ENCODE data around the gene ASAH2.
"Not testable (repeated sequence)": the region's sequence is repeated elsewhere in the genome, so short reads cannot be mapped to it uniquely, and the experiment has no call there.

Gene ASAH2

DNA sequence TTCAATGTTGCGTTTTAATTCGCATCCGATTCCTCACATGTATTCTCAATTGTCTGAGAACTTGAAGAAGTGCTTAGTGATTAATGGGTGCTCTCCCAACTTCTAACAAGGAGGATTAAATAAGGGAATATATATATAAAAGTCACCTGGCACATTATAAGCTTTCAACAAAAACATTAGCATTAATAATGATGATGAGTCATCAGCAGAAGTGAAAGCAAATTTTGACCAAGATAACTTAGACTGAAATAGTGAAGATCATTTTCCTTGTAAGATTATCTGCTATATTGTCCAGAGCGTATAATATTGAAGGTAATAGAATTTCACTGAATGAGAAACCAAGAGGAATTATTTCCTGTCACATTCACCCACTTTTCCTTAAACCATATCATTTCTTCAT, 8.5 kb downstream of the ASAH2 start:
- Histone ChIP-seq H3K4me3 (ENCODE audit: low read length) (no peak overlapping the region), H2AFZ (ENCODE audit: low read depth, low read length) (no peak overlapping the region), H3K4me1 (ENCODE audit: insufficient read depth, low read length) (no peaks in the 10 kb centered on the region), H3K27me3 (ENCODE audit: insufficient read depth, low read length) (peaks cover 2% of the 10 kb centered on the region), H3K36me3 (ENCODE audit: insufficient read depth, low read length) (no peaks in the 10 kb centered on the region), H3K9me3 (ENCODE audit: low read length) (no peaks in the 10 kb centered on the region)

DNA sequence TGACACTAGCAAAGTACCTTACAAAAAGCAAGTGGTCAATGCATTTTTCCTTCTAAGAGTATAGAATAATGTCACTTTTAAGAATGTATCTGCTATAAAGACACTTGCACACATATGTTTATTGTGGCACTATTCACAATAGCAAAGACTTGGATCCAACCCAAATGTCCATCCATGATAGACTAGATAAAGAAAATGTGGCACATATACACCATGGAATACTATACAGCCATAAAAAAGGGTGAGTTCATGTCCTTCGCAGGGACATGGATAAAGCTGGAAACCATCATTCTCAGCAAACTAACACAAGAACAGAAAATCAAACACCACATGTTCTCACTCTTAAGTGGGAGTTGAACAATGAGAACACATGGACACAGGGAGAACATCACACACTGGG, 9.8 kb downstream of the ASAH2 start:
- not testable (repeated sequence) for H3K4me1 ChIP-seq (ENCODE audit: insufficient read depth, low read length); H3K9me3 ChIP-seq (ENCODE audit: low read length); H2AFZ ChIP-seq (ENCODE audit: low read depth, low read length); H3K27me3 ChIP-seq (ENCODE audit: insufficient read depth, low read length); H3K4me3 ChIP-seq (ENCODE audit: low read length); H3K36me3 ChIP-seq (ENCODE audit: insufficient read depth, low read length)

DNA sequence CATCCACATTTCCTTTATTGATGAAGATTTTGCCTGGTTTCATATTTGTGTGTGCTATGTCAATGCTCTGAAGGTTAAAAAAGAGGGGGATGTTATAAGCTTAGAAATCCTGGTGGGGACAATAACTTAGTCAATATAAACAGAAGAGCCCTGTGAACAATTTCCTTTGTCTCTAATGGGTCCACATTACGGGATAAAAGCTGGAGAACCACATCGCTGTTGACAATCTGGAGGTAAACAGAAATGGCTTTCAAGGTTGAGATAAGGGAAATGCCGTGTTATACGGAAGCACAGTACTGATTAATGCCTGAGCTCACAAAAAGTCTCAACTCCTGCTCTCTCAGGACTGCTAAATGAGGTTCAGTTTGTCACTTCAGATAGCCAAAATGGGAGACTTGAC, 16.8 kb downstream of the ASAH2 start:
- no peak overlapping the region for H3K4me3 ChIP-seq (ENCODE audit: low read length)
- no peak overlapping the region for H2AFZ ChIP-seq (ENCODE audit: low read depth, low read length)
- no peaks in the 10 kb centered on the region for H3K9me3 ChIP-seq (ENCODE audit: low read length)
- peaks cover 4% of the 10 kb centered on the region for H3K27me3 ChIP-seq (ENCODE audit: insufficient read depth, low read length)
- H3K4me1 ChIP-seq (ENCODE audit: insufficient read depth, low read length) = no peaks in the 10 kb centered on the region
- H3K36me3 ChIP-seq (ENCODE audit: insufficient read depth, low read length) = no peaks in the 10 kb centered on the region

DNA sequence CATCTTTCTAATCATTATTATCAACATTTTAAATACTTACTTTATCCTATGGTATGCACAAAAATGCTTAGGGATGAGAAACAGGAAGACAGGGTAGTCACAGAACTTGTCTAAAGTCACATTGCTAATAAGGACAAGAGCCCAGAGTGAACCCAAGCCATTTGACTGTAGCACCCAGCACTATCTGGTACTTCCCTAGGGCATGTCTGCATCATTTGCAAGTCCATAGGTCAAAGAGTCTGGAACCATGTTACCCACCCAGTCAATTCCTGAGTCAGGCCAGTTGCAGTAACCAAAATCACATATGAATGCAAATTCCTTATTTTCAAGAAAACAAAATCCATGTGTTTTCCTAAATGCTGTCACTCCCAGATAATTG, 19.1 kb downstream of the ASAH2 start:
- H2AFZ ChIP-seq (ENCODE audit: low read depth, low read length) = no peak overlapping the region
- H3K9me3 ChIP-seq (ENCODE audit: low read length) = no peaks in the 10 kb centered on the region
- H3K36me3 ChIP-seq (ENCODE audit: insufficient read depth, low read length) = no peaks in the 10 kb centered on the region
- peaks cover 2% of the 10 kb centered on the region for H3K27me3 ChIP-seq (ENCODE audit: insufficient read depth, low read length)
- H3K4me3 ChIP-seq (ENCODE audit: low read length) = no peak overlapping the region
- no peaks in the 10 kb centered on the region for H3K4me1 ChIP-seq (ENCODE audit: insufficient read depth, low read length)

DNA sequence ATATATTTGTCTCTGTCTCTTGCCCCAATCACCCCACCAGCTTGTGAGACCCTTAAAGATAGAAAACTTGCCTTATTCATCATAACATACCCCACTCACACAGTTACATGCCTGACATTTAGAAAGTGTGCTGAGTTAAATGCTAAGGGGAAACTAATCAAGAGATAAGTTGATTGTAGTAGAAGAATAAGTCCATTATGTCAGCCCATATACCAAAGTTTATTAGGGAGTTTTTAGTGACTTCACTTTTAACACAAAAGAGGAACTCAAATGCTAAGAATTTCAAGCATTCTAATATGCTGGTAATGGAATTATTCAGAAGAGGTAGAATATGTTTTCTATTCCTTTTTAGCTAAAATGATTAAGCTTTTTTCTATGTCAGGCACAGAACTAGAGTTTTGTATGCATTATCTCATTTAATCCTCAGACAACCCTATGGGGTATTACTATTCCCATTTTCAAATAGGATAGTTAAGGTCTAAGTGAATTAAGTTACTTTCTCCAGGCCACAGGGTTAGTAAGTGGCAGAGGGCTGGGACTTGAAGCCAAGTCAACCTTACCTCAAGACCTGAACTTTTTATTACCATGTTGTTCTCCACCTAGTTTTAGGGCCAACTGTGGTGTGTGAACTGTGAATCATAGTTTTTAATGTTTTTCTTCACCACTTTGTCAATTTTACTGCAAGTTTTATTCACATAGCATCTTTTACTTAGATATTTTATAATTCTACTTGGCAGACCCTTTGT, 19.6 kb downstream of the ASAH2 start:
- Histone ChIP-seq H2AFZ (ENCODE audit: low read depth, low read length) (no peak overlapping the region), H3K4me1 (ENCODE audit: insufficient read depth, low read length) (no peaks in the 10 kb centered on the region), H3K4me3 (ENCODE audit: low read length) (no peak overlapping the region), H3K9me3 (ENCODE audit: low read length) (no peaks in the 10 kb centered on the region), H3K36me3 (ENCODE audit: insufficient read depth, low read length) (no peaks in the 10 kb centered on the region), H3K27me3 (ENCODE audit: insufficient read depth, low read length) (peaks cover 2% of the 10 kb centered on the region)

DNA sequence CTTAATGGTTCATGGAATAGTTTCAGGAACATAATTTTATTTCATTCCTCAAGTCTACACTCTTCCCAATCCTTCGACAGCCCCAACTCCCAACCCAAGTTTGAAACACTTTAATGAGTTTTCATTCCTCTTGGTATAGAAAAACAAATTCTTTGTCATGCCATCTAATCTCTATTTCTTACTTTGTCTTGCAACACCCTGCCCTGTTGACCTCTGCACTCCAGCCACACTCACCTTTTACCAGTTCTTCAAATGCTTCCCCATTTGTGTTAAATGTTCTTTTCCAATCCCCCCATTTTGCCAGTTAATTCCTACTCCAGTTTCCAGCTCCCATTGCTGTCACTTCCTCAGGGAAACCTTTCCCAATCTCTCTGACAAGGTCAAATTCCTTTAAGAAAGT, 21.9 kb downstream of the ASAH2 start:
- H3K27me3 ChIP-seq (ENCODE audit: insufficient read depth, low read length) = peaks cover 2% of the 10 kb centered on the region
- H3K36me3 ChIP-seq (ENCODE audit: insufficient read depth, low read length) = no peaks in the 10 kb centered on the region

DNA sequence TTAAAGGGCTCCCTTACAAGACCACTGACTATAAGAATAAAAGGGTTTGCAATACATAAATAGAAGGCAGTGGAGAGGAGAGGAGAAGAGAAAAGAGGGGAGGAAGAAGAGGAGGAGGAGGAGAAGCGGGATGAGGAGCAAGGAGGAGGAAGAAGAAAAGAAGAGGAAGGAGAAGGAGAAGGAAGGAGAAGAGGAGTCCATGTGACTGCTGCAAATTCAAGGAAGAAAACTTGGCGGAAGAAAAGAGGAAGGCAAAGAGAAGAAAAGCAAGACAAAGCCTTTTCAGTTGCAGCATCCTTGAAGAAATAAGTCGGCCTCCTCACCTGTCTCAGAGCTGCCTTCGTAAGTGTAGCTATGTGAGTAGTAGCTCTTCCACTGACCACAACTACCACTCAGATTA, 22.6 kb downstream of the ASAH2 start:
- H2AFZ ChIP-seq (ENCODE audit: low read depth, low read length) = no peak overlapping the region
- no peaks in the 10 kb centered on the region for H3K36me3 ChIP-seq (ENCODE audit: insufficient read depth, low read length)

More for the DNA sequence above, 21.9 kb downstream of the ASAH2 start:
- no peaks in the 10 kb centered on the region for H3K9me3 ChIP-seq (ENCODE audit: low read length)
- no peaks in the 10 kb centered on the region for H3K4me1 ChIP-seq (ENCODE audit: insufficient read depth, low read length)
- no peak overlapping the region for H3K4me3 ChIP-seq (ENCODE audit: low read length)
- H2AFZ ChIP-seq (ENCODE audit: low read depth, low read length) = no peak overlapping the region

DNA sequence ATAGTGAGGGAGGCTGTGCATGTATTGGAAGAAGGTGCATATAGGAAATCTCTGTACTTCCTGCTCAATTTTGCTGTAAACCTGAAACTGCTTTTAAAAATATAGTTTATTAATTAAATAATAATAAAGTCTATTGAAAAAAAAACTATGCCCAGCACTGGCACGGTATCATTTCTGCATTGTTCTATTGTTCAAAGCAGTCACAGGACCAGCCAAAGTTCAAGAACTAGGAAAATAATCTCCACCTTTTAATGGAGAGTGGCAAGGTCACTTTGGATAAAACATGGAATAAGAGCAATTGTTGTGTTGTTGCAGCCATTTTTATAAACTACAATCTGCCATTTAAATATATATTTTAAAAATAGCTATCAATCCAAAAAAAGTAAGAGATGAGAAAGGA, 24.7 kb downstream of the ASAH2 start:
- H2AFZ ChIP-seq (ENCODE audit: low read depth, low read length) = no peak overlapping the region
- no peaks in the 10 kb centered on the region for H3K9me3 ChIP-seq (ENCODE audit: low read length)
- H3K4me3 ChIP-seq (ENCODE audit: low read length) = no peak overlapping the region
- H3K36me3 ChIP-seq (ENCODE audit: insufficient read depth, low read length) = no peaks in the 10 kb centered on the region
- peaks cover 2% of the 10 kb centered on the region for H3K27me3 ChIP-seq (ENCODE audit: insufficient read depth, low read length)
- no peaks in the 10 kb centered on the region for H3K4me1 ChIP-seq (ENCODE audit: insufficient read depth, low read length)

More for the DNA sequence above, 22.6 kb downstream of the ASAH2 start:
- Histone ChIP-seq H3K4me1 (ENCODE audit: insufficient read depth, low read length) (no peaks in the 10 kb centered on the region), H3K4me3 (ENCODE audit: low read length) (no peak overlapping the region), H3K9me3 (ENCODE audit: low read length) (no peaks in the 10 kb centered on the region), H3K27me3 (ENCODE audit: insufficient read depth, low read length) (peaks cover 2% of the 10 kb centered on the region)

DNA sequence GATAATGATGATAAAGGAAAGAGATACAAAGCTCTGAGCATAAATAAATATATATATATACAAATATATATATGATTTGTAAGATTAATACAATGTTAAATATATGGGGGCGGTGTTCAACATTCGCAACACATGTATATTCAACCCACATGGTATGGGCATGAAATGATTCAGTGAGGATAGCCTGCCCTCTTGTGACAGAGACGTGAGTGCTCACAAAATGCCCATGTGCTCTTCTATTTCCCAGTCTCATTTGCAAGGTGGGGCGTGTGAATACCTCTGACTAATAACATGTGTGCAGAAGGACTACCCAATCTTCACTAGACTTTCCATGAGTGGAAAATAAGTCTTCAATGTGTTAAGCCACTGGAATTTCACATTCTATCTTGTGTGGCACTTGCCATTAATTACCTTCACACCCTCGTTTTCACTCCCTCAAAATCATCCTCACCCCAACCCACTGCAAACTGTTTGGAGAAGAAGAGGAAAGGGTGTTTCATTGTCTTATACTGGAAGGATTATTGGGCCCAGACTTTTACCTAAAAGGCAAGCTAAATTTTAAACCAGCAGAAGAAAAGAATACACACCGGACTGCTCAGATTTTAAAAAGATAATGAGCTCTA, 26.9 kb downstream of the ASAH2 start:
- H3K9me3 ChIP-seq (ENCODE audit: low read length) = no peaks in the 10 kb centered on the region
- no peak overlapping the region for H2AFZ ChIP-seq (ENCODE audit: low read depth, low read length)
- no peaks in the 10 kb centered on the region for H3K27me3 ChIP-seq (ENCODE audit: insufficient read depth, low read length)
- H3K4me3 ChIP-seq (ENCODE audit: low read length) = no peak overlapping the region
- H3K4me1 ChIP-seq (ENCODE audit: insufficient read depth, low read length) = no peaks in the 10 kb centered on the region
- no peaks in the 10 kb centered on the region for H3K36me3 ChIP-seq (ENCODE audit: insufficient read depth, low read length)

DNA sequence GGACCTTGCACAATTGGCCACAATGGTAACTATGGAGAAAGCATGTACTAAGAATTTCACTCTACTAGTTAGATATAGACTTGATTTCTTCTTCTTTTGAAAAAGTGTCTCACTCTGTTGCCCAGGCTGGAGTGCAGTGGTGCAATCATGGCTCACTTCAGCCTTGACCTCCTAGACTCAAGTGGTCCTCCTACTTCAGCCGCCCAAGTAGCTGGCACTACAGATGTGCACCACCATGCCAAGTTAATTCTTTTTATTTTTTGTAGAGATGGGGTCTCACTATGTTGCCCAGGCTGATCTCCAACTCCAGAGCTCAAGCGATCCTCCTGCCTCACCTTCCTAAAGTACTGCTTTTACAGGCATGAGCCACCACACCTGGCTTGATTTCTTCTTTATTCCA, 29.1 kb downstream of the ASAH2 start:
- Histone ChIP-seq H2AFZ (ENCODE audit: low read depth, low read length) (no peak overlapping the region), H3K9me3 (ENCODE audit: low read length) (no peaks in the 10 kb centered on the region), H3K4me1 (ENCODE audit: insufficient read depth, low read length) (no peaks in the 10 kb centered on the region), H3K36me3 (ENCODE audit: insufficient read depth, low read length) (no peaks in the 10 kb centered on the region), H3K27me3 (ENCODE audit: insufficient read depth, low read length) (no peaks in the 10 kb centered on the region), H3K4me3 (ENCODE audit: low read length) (no peak overlapping the region)

DNA sequence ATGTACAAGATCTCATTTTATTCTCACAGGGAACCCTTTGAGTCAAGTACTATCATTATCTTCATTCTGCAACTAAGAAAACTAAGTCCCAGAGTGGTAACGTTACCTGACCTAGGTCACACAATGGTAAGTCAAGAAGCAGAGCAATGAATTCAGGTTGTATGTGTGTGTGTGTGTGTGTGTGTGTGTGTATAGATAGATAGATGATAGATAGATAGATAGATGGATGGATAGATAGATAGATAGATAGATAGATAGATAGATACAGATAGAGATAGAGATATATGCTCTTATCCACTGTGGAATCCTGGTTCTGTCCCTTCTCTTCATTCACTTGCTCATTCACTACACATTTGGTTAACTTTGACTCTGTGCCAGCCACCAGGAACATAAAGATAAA, 29.8 kb downstream of the ASAH2 start:
- Histone ChIP-seq H3K4me3 (ENCODE audit: low read length) (no peak overlapping the region), H3K27me3 (ENCODE audit: insufficient read depth, low read length) (no peaks in the 10 kb centered on the region), H3K4me1 (ENCODE audit: insufficient read depth, low read length) (no peaks in the 10 kb centered on the region), H3K9me3 (ENCODE audit: low read length) (no peaks in the 10 kb centered on the region), H3K36me3 (ENCODE audit: insufficient read depth, low read length) (no peaks in the 10 kb centered on the region), H2AFZ (ENCODE audit: low read depth, low read length) (no peak overlapping the region)

DNA sequence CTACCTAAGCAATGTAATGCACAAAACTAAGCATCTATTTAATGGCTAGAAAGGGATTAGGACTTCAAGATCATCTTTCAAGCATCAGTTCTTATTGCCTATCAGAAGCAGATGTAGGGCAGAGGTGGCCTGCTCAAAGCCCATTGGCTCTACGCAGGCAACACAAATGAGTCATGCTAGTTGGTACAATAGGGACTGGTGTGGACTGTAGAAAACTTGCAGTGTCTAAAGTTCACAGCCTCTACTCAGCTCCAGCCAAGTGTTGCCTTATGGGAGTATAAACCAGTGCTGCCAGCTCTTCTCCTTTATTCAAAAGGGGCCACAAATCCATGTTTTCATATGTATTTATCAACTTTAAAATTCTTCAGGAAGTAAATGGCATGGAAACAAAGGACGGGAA, 31.7 kb downstream of the ASAH2 start:
- H3K36me3 ChIP-seq (ENCODE audit: insufficient read depth, low read length) = no peaks in the 10 kb centered on the region
- H2AFZ ChIP-seq (ENCODE audit: low read depth, low read length) = no peak overlapping the region
- no peaks in the 10 kb centered on the region for H3K9me3 ChIP-seq (ENCODE audit: low read length)
- no peaks in the 10 kb centered on the region for H3K27me3 ChIP-seq (ENCODE audit: insufficient read depth, low read length)
- no peaks in the 10 kb centered on the region for H3K4me1 ChIP-seq (ENCODE audit: insufficient read depth, low read length)
- no peak overlapping the region for H3K4me3 ChIP-seq (ENCODE audit: low read length)

DNA sequence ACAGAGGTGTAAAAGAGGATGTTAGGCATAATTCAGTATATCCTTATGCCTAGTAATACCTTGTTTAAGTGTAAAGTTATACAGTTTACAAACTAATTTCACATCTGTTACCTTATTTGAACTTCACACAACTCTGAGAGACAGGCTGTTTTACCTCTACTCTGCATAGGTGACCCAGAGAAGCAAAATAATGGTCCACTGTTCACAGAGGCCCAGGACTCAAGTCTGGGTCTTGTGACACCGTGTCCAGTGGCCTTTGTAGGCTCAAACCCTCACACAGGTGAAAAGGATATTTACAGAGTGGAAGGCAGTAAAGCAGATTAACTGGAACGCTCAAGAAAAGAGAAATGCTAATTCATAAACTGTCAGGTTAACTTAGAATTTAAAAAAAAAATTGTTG, 32.1 kb downstream of the ASAH2 start:
- no peak overlapping the region for H3K4me3 ChIP-seq (ENCODE audit: low read length)
- no peaks in the 10 kb centered on the region for H3K9me3 ChIP-seq (ENCODE audit: low read length)
- H2AFZ ChIP-seq (ENCODE audit: low read depth, low read length) = no peak overlapping the region
- no peaks in the 10 kb centered on the region for H3K36me3 ChIP-seq (ENCODE audit: insufficient read depth, low read length)
- no peaks in the 10 kb centered on the region for H3K4me1 ChIP-seq (ENCODE audit: insufficient read depth, low read length)
- H3K27me3 ChIP-seq (ENCODE audit: insufficient read depth, low read length) = no peaks in the 10 kb centered on the region

DNA sequence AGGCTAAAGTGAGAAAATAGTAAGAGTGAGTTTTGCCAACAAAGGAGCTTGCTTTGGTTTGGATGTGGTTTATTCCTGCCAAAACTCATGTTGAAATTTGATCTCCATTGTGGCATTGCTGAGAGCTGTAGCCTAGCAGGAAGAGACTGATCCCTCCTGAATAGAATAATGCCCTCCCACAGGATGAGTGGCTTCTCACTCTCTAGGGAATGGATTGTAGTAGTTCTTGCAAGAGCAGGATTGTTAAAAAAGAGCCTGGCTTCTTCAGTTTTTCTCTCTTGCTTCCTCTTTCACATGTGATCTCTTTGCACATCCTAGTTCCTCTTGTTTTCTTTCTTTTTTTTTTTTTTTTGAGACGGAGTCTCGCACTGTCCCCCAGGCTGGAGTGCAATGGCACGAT, 34.4 kb downstream of the ASAH2 start:
- no peaks in the 10 kb centered on the region for H3K36me3 ChIP-seq (ENCODE audit: insufficient read depth, low read length)
- H3K9me3 ChIP-seq (ENCODE audit: low read length) = no peaks in the 10 kb centered on the region
- no peak overlapping the region for H2AFZ ChIP-seq (ENCODE audit: low read depth, low read length)
- H3K4me1 ChIP-seq (ENCODE audit: insufficient read depth, low read length) = no peaks in the 10 kb centered on the region
- H3K4me3 ChIP-seq (ENCODE audit: low read length) = no peak overlapping the region
- no peaks in the 10 kb centered on the region for H3K27me3 ChIP-seq (ENCODE audit: insufficient read depth, low read length)

Data from neuron (in vitro differentiated cells).